ENCODE results near the gene SNX8. TPM values are rescaled to one million over a fixed set of nuclear protein-coding genes. Genes with fewer than 3 reads are reported as not detected.
A peak's percentile ranks its signal among the peaks of the same experiment; 100 is the strongest.

Gene SNX8
- total and polyA plus RNA-seq, 9 of the 15 experiments (the other 6 are each of a cell fraction or from before 2014, with no cell fraction given) = 2.7 to 51.6 (median 16.9) TPM

DNA sequence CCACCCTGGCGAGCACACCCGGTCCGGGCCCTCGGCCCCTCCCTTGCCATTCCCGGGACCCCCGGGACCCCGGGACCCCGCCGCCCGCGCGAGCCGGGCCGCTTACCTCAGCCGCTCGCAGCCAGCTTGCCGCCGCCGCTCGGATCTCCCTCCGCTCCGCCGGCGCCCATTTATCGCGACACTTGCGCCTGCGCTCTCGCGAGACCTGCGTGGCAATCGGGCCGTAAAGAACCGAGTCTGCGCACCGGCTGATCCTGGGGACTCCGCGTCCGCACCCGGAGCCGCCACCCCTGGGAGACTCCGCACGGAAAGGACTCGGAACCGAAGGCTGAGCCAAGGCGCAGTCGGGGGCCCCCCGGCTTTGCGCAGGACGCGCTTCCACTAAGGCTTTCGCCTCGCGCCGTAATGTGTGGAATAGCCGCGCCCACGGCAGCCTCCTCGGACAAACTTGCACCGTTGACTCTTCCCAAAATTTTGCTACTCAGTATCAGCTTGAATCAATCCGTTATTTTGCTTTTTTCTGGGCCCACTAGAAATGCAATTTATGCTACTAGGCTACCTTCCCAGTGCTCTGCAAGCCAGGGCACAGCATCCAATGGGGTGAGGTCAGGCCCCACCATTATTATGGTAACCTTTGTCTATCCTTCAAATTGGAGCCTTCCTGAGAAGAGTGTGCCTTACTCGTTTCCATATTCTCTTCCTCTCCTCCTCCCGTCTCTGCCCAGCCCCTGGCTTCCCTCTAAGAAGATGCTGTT lies 81.3 kb downstream of the SNX8 start, which contains the start of gene MAD1L1 (continued):
- TF ChIP-seq ZNF695 (CRISPR knock-in tag; IDR thresholded peaks at IDR 0.05) = no peak
- TF ChIP-seq ZNF146 (CRISPR knock-in tag; IDR thresholded peaks at IDR 0.05; ENCODE audit: unreplicated experiment) = no peak
- TF ChIP-seq, protein P1, sequence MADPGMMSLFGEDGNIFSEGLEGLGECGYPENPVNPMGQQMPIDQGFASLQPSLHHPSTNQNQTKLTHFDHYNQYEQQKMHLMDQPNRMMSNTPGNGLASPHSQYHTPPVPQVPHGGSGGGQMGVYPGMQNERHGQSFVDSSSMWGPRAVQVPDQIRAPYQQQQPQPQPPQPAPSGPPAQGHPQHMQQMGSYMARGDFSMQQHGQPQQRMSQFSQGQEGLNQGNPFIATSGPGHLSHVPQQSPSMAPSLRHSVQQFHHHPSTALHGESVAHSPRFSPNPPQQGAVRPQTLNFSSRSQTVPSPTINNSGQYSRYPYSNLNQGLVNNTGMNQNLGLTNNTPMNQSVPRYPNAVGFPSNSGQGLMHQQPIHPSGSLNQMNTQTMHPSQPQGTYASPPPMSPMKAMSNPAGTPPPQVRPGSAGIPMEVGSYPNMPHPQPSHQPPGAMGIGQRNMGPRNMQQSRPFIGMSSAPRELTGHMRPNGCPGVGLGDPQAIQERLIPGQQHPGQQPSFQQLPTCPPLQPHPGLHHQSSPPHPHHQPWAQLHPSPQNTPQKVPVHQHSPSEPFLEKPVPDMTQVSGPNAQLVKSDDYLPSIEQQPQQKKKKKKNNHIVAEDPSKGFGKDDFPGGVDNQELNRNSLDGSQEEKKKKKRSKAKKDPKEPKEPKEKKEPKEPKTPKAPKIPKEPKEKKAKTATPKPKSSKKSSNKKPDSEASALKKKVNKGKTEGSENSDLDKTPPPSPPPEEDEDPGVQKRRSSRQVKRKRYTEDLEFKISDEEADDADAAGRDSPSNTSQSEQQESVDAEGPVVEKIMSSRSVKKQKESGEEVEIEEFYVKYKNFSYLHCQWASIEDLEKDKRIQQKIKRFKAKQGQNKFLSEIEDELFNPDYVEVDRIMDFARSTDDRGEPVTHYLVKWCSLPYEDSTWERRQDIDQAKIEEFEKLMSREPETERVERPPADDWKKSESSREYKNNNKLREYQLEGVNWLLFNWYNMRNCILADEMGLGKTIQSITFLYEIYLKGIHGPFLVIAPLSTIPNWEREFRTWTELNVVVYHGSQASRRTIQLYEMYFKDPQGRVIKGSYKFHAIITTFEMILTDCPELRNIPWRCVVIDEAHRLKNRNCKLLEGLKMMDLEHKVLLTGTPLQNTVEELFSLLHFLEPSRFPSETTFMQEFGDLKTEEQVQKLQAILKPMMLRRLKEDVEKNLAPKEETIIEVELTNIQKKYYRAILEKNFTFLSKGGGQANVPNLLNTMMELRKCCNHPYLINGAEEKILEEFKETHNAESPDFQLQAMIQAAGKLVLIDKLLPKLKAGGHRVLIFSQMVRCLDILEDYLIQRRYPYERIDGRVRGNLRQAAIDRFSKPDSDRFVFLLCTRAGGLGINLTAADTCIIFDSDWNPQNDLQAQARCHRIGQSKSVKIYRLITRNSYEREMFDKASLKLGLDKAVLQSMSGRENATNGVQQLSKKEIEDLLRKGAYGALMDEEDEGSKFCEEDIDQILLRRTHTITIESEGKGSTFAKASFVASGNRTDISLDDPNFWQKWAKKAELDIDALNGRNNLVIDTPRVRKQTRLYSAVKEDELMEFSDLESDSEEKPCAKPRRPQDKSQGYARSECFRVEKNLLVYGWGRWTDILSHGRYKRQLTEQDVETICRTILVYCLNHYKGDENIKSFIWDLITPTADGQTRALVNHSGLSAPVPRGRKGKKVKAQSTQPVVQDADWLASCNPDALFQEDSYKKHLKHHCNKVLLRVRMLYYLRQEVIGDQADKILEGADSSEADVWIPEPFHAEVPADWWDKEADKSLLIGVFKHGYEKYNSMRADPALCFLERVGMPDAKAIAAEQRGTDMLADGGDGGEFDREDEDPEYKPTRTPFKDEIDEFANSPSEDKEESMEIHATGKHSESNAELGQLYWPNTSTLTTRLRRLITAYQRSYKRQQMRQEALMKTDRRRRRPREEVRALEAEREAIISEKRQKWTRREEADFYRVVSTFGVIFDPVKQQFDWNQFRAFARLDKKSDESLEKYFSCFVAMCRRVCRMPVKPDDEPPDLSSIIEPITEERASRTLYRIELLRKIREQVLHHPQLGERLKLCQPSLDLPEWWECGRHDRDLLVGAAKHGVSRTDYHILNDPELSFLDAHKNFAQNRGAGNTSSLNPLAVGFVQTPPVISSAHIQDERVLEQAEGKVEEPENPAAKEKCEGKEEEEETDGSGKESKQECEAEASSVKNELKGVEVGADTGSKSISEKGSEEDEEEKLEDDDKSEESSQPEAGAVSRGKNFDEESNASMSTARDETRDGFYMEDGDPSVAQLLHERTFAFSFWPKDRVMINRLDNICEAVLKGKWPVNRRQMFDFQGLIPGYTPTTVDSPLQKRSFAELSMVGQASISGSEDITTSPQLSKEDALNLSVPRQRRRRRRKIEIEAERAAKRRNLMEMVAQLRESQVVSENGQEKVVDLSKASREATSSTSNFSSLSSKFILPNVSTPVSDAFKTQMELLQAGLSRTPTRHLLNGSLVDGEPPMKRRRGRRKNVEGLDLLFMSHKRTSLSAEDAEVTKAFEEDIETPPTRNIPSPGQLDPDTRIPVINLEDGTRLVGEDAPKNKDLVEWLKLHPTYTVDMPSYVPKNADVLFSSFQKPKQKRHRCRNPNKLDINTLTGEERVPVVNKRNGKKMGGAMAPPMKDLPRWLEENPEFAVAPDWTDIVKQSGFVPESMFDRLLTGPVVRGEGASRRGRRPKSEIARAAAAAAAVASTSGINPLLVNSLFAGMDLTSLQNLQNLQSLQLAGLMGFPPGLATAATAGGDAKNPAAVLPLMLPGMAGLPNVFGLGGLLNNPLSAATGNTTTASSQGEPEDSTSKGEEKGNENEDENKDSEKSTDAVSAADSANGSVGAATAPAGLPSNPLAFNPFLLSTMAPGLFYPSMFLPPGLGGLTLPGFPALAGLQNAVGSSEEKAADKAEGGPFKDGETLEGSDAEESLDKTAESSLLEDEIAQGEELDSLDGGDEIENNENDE (IDR thresholded peaks at IDR 0.05; ENCODE audit: low read depth, low read length) = peak; percentile 99
- no peak for TF ChIP-seq ZNF24 (IDR thresholded peaks at IDR 0.05)
- TF ChIP-seq, protein P2, sequence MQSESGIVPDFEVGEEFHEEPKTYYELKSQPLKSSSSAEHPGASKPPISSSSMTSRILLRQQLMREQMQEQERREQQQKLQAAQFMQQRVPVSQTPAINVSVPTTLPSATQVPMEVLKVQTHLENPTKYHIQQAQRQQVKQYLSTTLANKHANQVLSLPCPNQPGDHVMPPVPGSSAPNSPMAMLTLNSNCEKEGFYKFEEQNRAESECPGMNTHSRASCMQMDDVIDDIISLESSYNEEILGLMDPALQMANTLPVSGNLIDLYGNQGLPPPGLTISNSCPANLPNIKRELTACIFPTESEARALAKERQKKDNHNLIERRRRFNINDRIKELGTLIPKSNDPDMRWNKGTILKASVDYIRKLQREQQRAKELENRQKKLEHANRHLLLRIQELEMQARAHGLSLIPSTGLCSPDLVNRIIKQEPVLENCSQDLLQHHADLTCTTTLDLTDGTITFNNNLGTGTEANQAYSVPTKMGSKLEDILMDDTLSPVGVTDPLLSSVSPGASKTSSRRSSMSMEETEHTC (IDR thresholded peaks at IDR 0.05) = no peak
- TF ChIP-seq MTA3 (IDR thresholded peaks at IDR 0.05; ENCODE audit: borderline replicate concordance) = peak; percentile 78; the same call in 1 of the 2 replicates
- TF ChIP-seq, protein P3, sequence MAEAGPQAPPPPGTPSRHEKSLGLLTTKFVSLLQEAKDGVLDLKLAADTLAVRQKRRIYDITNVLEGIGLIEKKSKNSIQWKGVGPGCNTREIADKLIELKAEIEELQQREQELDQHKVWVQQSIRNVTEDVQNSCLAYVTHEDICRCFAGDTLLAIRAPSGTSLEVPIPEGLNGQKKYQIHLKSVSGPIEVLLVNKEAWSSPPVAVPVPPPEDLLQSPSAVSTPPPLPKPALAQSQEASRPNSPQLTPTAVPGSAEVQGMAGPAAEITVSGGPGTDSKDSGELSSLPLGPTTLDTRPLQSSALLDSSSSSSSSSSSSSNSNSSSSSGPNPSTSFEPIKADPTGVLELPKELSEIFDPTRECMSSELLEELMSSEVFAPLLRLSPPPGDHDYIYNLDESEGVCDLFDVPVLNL (CRISPR knock-in tag; IDR thresholded peaks at IDR 0.05; ENCODE audit: low read depth) = no peak; the same call in 1 of the 2 replicates
- TF ChIP-seq ZNF217 (CRISPR knock-in tag; IDR thresholded peaks at IDR 0.05) = no peak
- no peak for TF ChIP-seq PRPF4 (IDR thresholded peaks at IDR 0.05; ENCODE audit: insufficient read depth, low read depth, low read length, poor library complexity, severe bottlenecking)
- peak; percentile 69; the same call in 1 of the 2 replicates for TF ChIP-seq SP1 (CRISPR knock-in tag; IDR thresholded peaks at IDR 0.05)
- TF ChIP-seq, protein P4, sequence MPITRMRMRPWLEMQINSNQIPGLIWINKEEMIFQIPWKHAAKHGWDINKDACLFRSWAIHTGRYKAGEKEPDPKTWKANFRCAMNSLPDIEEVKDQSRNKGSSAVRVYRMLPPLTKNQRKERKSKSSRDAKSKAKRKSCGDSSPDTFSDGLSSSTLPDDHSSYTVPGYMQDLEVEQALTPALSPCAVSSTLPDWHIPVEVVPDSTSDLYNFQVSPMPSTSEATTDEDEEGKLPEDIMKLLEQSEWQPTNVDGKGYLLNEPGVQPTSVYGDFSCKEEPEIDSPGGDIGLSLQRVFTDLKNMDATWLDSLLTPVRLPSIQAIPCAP (CRISPR knock-in tag; IDR thresholded peaks at IDR 0.05; ENCODE audit: borderline replicate concordance) = no peak
- TF ChIP-seq SRF (CRISPR knock-in tag; IDR thresholded peaks at IDR 0.05) = no peak

Data from K562 (cell line).